Mesenteric fat pad (tissue), 1 donor: ENCODE results near the gene HOXC6. TPM values are rescaled to one million over a fixed set of nuclear protein-coding genes. Genes with fewer than 3 reads are reported as not detected.

ENCODE experiments used
- DNase-seq: peaks from one replicate; pipeline ENCODE4 v3.0.0-alpha.2; 2020; ENCODE audit warnings: low spot score
- total RNA-seq: library from RNA; stranded (reverse); fragmentation: NEBNext Ultra II Directional; extraction: Animal tissue kit (Norgen Biotek cat#: 25700); gene quantifications from one replicate; pipeline ENCODE4 v1.2.1, GENCODE V29; 2021
- donor health status: DM: yes; HTN: yes; CAD: no.

The HOXC6 gene
- total RNA-seq, 1 donor from 2014 or later = 0.74 TPM

- no peak for DNase-seq
Observed at GRCh38 chr12:54025499-54026405, 2.5 kb upstream of the HOXC6 start.

DNA sequence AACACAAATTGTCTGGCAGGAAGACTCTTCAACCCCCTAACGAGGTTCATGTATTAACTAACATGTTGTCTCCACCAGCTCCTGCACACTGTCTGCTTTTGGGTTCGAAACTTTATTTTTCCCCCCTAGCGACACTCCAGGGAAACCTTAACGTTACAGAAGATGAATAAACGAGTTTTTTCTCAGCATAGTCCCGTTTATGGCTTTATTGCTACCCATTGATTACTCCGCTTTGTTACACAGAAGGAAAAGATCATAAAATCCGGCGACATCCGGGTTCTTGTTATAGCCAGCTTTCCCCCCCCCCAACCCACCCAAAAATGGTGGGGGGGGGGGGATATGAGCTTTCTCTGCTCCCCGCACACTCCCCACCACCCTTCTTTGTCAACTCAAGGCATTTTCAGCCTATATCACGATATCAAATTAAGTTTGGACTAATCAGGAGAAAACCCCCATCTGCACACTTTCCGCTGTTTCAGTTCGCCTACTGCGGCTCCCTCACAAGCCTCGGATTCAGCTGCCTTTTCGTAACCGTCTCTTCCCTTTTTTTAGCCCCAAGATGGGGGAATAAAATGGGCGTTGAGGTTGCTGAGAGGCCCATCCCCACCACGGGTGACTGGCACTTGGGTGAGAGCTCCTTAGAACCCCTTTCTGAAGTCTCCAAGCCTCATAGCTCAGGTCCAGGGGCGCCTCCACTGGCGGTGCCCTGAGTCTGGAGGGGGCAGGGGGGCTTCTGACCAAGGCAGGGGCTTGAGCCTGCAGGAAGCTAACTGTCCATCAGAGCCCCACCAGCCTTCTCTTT lies 1.4 kb upstream of the HOXC6 start:
- no peak for DNase-seq

DNA sequence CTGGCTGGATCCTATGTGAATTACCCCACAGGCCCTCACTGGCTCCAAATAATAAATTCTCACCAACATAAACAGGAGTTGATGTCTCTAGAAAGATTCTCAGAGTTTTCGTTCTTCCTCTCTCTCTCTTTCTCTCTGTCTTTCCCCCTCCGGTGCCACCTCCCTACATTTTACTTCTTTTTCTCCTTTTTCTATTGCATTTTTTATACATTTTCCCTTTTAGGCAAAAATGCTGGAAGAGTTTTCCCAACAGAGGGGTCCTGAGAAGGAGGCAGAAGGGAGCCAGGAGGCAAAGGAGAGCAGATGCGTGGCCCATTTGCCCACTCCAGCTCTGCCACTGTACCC lies 826 bp upstream of the HOXC6 start:
- no peak for DNase-seq

DNA sequence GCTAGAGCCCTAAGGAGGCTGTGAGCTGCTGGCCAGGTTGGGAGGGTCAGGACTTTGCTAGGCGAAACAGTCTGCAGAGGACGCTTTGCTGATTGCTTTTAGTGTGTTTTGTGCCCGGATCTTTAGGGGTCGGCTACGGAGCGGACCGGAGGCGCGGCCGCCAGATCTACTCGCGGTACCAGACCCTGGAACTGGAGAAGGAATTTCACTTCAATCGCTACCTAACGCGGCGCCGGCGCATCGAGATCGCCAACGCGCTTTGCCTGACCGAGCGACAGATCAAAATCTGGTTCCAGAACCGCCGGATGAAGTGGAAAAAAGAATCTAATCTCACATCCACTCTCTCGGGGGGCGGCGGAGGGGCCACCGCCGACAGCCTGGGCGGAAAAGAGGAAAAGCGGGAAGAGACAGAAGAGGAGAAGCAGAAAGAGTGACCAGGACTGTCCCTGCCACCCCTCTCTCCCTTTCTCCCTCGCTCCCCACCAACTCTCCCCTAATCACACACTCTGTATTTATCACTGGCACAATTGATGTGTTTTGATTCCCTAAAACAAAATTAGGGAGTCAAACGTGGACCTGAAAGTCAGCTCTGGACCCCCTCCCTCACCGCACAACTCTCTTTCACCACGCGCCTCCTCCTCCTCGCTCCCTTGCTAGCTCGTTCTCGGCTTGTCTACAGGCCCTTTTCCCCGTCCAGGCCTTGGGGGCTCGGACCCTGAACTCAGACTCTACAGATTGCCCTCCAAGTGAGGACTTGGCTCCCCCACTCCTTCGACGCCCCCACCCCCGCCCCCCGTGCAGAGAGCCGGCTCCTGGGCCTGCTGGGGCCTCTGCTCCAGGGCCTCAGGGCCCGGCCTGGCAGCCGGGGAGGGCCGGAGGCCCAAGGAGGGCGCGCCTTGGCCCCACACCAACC lies 1.5 kb downstream of the HOXC6 start:
- DNase-seq = no peak

DNA sequence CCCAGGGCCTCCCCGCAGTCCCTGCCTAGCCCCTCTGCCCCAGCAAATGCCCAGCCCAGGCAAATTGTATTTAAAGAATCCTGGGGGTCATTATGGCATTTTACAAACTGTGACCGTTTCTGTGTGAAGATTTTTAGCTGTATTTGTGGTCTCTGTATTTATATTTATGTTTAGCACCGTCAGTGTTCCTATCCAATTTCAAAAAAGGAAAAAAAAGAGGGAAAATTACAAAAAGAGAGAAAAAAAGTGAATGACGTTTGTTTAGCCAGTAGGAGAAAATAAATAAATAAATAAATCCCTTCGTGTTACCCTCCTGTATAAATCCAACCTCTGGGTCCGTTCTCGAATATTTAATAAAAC lies 2.2 kb downstream of the HOXC6 start:
- DNase-seq = no peak

GRCh38 chr12:54030889-54031471 lies 2.7 kb downstream of the HOXC6 start:
- DNase-seq = no peak

DNA sequence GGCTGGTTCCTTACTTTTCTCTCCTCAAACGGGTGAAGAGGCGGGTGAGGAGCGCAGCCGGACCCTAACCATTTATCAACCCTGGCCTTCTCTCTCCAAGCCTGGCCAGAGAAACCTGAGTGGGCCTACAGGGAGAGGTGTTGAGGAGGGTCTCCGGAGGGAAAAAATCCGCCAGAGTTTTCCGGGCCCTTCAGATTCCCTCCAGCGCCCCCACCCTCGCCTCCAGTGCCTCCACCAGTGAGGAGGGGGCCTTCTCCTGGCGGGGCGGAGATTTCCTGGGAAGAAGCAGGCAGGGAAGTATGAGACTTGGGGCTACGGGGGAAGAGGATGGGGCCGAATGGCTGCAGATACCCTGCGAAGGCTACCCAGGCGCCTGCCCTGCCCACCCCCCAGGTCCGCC lies 3.2 kb downstream of the HOXC6 start:
- DNase-seq = no peak

GRCh38 chr12:54032086-54032619 lies 3.9 kb downstream of the HOXC6 start:
- no peak for DNase-seq

- DNase-seq = no peak
Observed at GRCh38 chr12:54032627-54033100, 4.4 kb downstream of the HOXC6 start, which contains the start of gene HOXC5. HOXC5 (plus strand) TSS chr12:54033050; CDS start chr12:54033123, 73 bp downstream.

DNA sequence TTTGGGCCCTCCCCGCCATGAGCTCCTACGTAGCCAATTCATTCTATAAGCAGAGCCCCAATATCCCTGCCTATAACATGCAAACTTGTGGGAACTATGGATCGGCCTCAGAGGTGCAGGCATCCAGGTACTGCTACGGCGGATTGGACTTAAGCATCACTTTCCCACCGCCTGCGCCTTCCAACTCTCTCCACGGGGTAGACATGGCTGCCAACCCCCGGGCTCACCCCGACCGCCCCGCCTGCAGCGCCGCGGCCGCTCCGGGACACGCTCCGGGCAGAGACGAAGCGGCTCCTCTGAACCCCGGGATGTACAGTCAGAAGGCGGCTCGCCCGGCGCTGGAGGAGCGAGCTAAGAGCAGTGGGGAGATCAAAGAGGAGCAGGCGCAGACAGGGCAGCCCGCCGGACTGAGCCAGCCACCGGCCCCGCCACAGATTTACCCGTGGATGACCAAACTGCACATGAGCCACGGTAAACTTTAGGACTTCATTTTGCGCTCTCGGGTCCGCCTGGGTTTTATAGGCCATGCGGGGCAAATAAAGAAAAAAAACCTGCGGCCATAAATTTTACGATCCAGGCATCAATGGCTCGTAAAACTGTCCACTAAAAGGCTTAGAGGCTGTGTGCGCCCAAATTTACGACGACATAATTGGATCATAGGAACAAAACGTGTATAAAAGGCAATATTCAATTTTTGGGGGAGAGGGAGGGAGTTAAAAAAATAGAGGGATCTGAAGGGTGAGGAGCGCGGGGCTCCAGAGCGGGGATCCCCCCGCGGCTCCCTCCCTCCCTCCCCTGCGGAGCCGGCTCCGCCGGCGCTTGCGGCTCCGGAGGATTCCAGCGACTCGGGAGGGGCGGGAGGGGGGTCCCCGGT lies 5.1 kb downstream of the HOXC6 start:
- no peak for DNase-seq

DNA sequence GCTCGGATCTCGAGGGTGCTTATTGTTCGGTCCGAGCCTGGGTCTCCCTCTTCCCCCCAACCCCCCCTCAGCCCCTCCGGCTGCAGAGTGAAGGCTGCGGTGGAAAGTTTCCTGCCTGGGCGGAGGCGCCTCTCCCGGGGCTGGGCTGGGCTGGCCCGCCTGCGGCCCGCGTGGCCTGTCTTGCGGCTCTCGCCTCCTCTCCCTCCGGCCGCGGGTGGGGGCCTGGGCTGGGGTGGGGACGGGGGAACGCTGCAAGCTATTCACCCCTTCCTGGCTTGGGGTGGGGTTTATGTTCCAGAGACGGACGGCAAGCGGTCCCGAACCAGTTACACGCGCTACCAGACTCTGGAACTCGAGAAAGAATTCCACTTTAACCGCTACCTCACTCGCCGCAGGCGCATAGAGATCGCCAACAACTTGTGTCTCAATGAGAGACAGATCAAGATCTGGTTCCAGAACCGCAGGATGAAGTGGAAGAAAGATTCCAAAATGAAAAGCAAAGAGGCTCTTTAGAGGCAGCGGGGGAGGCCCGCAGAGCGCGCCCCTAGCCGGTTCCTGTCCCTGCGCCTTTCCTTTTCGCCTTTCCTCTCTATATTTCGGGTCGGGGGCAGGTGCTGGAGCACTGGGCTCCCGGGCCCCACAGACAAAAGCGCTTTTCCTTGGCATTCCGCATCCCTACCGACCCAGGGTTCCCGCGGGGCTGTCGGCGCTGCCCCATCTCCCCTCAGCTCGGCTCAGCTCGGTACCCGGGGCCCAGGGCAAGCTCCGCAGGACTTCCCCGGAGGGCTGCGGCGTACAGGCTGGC lies 5.9 kb downstream of the HOXC6 start:
- no peak for DNase-seq

DNA sequence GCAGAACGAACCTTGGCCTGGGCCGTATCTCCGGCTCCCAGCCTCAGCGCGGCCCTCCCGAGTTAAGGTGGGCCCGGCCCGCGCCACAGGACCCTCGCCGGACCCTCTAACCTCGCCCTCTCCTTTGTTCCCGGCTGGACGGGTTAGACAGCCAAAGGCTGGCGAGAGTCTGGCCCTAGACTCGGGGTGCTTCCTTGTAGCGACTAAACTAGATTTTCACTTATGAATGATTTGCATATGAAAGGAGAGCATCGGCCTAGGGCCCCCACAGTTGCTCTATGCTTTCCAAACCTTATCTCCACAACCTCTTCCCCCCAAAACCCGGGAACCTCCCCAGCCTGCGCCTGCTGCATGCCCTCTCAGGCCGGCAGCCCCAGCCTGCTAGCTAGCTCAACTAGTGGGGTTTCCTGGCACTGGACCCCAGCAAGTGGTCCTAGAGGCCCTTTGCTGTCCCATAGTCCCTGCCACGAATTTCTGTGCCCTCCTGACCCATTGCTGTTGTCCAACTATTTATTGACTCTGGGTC lies 6.6 kb downstream of the HOXC6 start:
- no peak for DNase-seq

GRCh38 chr12:54035568-54036264 lies 7.5 kb downstream of the HOXC6 start:
- no peak for DNase-seq

- DNase-seq = no peak
Observed at GRCh38 chr12:54036620-54037359, 8.6 kb downstream of the HOXC6 start.

GRCh38 chr12:54037360-54038283 lies 9.4 kb downstream of the HOXC6 start:
- DNase-seq = no peak

DNA sequence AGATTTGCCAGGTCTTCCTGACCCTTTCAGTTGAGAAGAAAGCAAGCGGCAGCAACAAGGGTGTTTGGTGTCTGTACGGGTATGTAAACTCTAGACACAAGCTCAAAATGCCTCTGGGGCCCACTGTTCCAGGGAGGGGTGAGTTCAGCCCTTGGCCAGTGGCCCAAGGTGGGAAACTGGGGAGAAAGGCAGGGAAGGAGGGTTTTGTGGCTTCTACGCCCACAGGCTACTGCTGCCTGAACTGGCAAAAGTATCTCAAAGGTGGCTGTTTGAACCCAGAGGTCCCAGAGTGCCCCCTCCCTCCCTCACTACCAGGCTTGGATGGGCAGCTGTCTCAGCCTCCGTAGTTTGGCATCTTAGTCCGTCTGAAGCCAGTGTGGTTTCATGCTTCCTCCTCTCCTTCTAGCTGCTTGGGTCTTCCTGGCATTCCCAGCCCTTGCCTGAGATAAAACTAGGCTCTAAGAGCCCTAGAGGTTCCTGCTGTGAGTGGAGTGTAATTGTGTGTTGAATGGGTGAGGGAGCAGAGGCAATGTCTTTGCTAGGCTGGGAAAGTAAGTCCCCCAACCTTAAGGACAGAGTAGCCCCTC lies 10.1 kb downstream of the HOXC6 start:
- DNase-seq = no peak
